ENCODE data around the gene AKR7A2. TPM values are rescaled to one million over a fixed set of nuclear protein-coding genes. Genes with fewer than 3 reads are reported as not detected.

AKR7A2 gene
- total RNA-seq, 1 donor from 2014 or later = 30.3 TPM

DNA sequence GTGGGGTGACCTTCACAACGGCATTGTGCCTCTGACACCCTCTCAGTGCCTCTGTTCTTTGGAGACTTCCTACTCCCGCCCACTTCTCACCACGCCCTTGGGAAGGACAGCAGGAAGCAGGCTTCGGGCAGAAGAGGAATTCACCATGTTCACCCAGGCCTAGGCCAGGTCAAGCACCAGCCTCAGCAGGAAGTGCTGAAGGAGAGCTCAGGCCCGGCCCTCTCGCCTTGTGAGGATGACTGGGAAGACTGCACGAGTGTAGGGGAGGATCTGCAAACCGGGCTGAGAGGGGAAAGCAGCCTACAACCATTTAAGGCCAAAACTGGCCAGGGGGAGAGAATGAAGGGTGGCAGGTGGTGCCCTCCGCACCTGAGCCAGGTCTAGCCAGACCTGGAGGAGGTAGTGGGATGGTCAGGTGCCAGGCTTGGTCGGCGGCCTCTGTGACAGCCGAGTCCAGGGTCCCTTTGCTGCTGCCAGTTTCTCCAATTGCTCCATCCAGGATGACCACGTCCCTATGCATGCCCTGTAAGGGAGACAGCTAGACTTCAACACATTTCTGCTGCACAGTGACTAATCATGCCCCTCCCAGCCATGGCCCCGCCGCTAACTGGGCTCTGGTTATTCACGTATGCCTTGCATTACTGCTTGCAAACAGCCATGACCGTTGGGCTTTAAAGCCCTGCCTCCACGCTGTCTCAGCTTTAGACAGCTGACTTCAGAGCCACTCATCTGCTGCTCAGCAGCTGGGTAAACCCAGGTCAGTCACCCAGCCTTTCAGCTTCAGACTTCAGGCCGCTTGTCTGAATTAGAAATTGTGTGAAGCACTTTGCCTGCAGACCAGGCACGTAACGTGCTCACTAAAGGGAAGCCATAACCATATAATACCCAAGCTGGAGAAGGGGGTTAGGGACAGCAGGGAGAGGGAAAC lies 51.5 kb downstream of the AKR7A2 start:
- H4K20me1 ChIP-seq (ENCODE audit: insufficient read depth, low read length) = peaks cover 1% of the 10 kb centered on the region
- peak overlapping the region; percentile 32 for H3K9ac ChIP-seq (ENCODE audit: low read length)
- no peak overlapping the region for H2AFZ ChIP-seq (ENCODE audit: low read depth, low read length)
- Mint-ChIP-seq H3K4me3 (ENCODE audit: unreplicated experiment) (no peak overlapping the region), H3K27ac (ENCODE audit: unreplicated experiment) (peak overlapping the region; percentile 47), H3K36me3 (ENCODE audit: low read depth, unreplicated experiment) (peaks cover 15% of the 10 kb centered on the region), H3K4me1 (ENCODE audit: low read depth, unreplicated experiment) (peaks cover 10% of the 10 kb centered on the region), H3K9me3 (ENCODE audit: unreplicated experiment) (no peaks in the 10 kb centered on the region), H3K27me3 (ENCODE audit: low read depth, unreplicated experiment) (no peaks in the 10 kb centered on the region)
- H3K27ac ChIP-seq (ENCODE audit: low read depth, low read length) = peak overlapping the region; percentile 54
- TF ChIP-seq, protein P1, sequence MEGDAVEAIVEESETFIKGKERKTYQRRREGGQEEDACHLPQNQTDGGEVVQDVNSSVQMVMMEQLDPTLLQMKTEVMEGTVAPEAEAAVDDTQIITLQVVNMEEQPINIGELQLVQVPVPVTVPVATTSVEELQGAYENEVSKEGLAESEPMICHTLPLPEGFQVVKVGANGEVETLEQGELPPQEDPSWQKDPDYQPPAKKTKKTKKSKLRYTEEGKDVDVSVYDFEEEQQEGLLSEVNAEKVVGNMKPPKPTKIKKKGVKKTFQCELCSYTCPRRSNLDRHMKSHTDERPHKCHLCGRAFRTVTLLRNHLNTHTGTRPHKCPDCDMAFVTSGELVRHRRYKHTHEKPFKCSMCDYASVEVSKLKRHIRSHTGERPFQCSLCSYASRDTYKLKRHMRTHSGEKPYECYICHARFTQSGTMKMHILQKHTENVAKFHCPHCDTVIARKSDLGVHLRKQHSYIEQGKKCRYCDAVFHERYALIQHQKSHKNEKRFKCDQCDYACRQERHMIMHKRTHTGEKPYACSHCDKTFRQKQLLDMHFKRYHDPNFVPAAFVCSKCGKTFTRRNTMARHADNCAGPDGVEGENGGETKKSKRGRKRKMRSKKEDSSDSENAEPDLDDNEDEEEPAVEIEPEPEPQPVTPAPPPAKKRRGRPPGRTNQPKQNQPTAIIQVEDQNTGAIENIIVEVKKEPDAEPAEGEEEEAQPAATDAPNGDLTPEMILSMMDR (IDR thresholded peaks at IDR 0.05; ENCODE audit: insufficient read depth, low read depth, low read length) = no peak
- TF ChIP-seq EZH2 (IDR thresholded peaks at IDR 0.05; ENCODE audit: insufficient read depth, low read length) = no peak
- no peaks in the 10 kb centered on the region for H3K27me3 ChIP-seq (ENCODE audit: insufficient read depth, low read length)
- peaks cover 12% of the 10 kb centered on the region for H3K4me1 ChIP-seq (ENCODE audit: insufficient read depth, low read length)
- H3K79me2 ChIP-seq (ENCODE audit: insufficient read depth, low read length) = peaks cover 6% of the 10 kb centered on the region
- FAIRE-seq (peak; percentile 84), DNase-seq (ENCODE audit: low read depth) (peak; percentile 81)
- H3K4me2 ChIP-seq (ENCODE audit: low read length) = peak overlapping the region; percentile 36
- peaks cover 19% of the 10 kb centered on the region for H3K36me3 ChIP-seq (ENCODE audit: insufficient read depth, low read length)
- no peak overlapping the region for H3K4me3 ChIP-seq (ENCODE audit: insufficient read depth, low read depth, low read length)
- no peaks in the 10 kb centered on the region for H3K9me3 ChIP-seq (ENCODE audit: insufficient read depth, low read depth, low read length)

DNA sequence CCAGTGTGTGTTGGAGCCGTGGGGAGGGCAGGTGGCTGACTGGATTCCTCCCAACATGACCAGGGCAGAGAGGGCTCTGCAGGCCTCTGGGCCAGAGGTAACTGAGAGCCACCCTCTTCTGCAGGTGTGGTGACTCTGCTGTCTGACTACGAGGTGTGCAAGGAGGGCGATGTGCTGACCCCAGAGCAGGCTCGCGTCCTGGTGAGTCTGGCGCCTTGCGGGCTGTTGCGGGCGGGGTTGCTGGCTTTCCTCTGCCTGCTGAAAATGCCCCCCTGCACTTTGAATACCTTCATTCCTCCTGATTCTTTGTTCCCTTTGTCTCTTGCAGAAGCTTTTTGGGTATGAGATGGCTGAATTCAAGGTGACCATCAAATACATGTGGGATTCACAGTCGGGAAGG lies 53.6 kb downstream of the AKR7A2 start:
- H3K9me3 ChIP-seq (ENCODE audit: insufficient read depth, low read depth, low read length) = no peaks in the 10 kb centered on the region
- no peak for TF ChIP-seq EZH2 (IDR thresholded peaks at IDR 0.05; ENCODE audit: insufficient read depth, low read length)
- TF ChIP-seq, protein P1 (IDR thresholded peaks at IDR 0.05; ENCODE audit: insufficient read depth, low read depth, low read length) = no peak
- DNase-seq (ENCODE audit: low read depth) (no peak), FAIRE-seq (no peak)
- Mint-ChIP-seq H3K27me3 (ENCODE audit: low read depth, unreplicated experiment) (no peaks in the 10 kb centered on the region), H3K4me1 (ENCODE audit: low read depth, unreplicated experiment) (peaks cover 16% of the 10 kb centered on the region), H3K4me3 (ENCODE audit: unreplicated experiment) (no peak overlapping the region), H3K27ac (ENCODE audit: unreplicated experiment) (no peak overlapping the region), H3K36me3 (ENCODE audit: low read depth, unreplicated experiment) (peaks cover 16% of the 10 kb centered on the region), H3K9me3 (ENCODE audit: unreplicated experiment) (no peaks in the 10 kb centered on the region)
- peaks cover 27% of the 10 kb centered on the region for H3K79me2 ChIP-seq (ENCODE audit: insufficient read depth, low read length)
- no peaks in the 10 kb centered on the region for H3K27me3 ChIP-seq (ENCODE audit: insufficient read depth, low read length)
- H2AFZ ChIP-seq (ENCODE audit: low read depth, low read length) = no peak overlapping the region
- H3K9ac ChIP-seq (ENCODE audit: low read length) = no peak overlapping the region
- H3K4me2 ChIP-seq (ENCODE audit: low read length) = no peak overlapping the region
- H3K27ac ChIP-seq (ENCODE audit: low read depth, low read length) = no peak overlapping the region
- H3K4me3 ChIP-seq (ENCODE audit: insufficient read depth, low read depth, low read length) = no peak overlapping the region
- peaks cover 23% of the 10 kb centered on the region for H4K20me1 ChIP-seq (ENCODE audit: insufficient read depth, low read length)
- H3K36me3 ChIP-seq (ENCODE audit: insufficient read depth, low read length) = peaks cover 19% of the 10 kb centered on the region
- peaks cover 19% of the 10 kb centered on the region for H3K4me1 ChIP-seq (ENCODE audit: insufficient read depth, low read length)
